Thyroid gland (tissue), 4 donors: ENCODE measurements around the gene CROCC2.

ENCODE experiments used
- CTCF ChIP-seq, 6 experiments: fragments of 200-600 bp in 3 of 6; fragments of 450-650 bp in 3 of 6; sonication (generic) in 3 of 6; IDR thresholded peaks; one replicate each; pipeline ENCODE4 v1.5.1; 2016 to 2019; ENCODE audit warnings: antibody characterized with exemption in 6 of 6, mild to moderate bottlenecking in 2 of 6, inconsistent platforms in 1 of 6, moderate library complexity in 1 of 6
- POLR2A ChIP-seq, 2 donors: fragments of 450-650 bp; IDR thresholded peaks; one replicate each; pipeline ENCODE4 v1.6.1; 2017; ENCODE audit warnings: antibody characterized with exemption in 2 of 2, mild to moderate bottlenecking in 2 of 2, moderate library complexity in 1 of 2

DNA sequence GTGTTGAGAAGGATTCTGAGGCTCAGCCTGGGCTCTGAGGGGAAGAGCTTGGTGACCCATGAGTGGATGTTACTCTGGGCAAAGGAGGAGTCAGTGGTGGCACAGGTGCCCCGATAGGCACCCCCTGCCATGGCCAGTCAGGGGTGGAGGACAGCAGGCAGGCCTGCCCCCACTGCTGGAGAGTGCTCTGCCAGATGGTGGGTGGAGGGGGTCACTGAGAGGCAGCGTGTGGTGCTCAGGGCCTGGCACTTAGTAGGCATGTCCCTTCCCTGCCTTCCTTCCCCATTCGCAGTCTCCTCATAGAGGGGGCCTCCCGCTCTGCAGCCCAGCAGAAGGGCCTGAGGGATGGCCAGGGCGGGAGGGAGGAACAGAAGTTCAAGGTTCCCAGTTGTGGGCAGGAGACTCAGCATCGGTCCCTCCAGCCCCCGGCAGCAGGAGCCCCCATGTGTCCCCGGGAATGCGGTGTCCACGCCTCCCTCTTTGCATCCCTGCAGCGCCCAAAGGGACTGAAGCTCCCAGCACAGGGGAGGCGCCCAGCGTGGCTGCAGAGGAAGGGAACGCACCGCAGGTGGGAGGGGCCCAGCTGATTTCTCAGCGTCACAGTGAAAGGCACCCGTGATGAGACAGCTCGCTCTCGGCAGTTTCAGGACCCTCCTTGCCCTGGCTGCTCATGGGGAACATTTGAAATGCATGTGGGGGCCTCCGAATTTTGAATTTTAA is 86.6 kb downstream of the CROCC2 start:
- TF ChIP-seq CTCF (IDR thresholded peaks at IDR 0.05) (no peak), POLR2A (IDR thresholded peaks at IDR 0.05) (no peak)
